GM19099 (cell line): ENCODE data around the gene PSMC4.

Experiments
- POLR2A ChIP-seq: IDR thresholded peaks from 3 replicates; pipeline ENCODE4 v1.6.1; 2011; ENCODE audit warnings: low read depth; ENCODE audit not compliant: insufficient read length; ENCODE audit errors: extremely low read depth

Gene PSMC4

DNA sequence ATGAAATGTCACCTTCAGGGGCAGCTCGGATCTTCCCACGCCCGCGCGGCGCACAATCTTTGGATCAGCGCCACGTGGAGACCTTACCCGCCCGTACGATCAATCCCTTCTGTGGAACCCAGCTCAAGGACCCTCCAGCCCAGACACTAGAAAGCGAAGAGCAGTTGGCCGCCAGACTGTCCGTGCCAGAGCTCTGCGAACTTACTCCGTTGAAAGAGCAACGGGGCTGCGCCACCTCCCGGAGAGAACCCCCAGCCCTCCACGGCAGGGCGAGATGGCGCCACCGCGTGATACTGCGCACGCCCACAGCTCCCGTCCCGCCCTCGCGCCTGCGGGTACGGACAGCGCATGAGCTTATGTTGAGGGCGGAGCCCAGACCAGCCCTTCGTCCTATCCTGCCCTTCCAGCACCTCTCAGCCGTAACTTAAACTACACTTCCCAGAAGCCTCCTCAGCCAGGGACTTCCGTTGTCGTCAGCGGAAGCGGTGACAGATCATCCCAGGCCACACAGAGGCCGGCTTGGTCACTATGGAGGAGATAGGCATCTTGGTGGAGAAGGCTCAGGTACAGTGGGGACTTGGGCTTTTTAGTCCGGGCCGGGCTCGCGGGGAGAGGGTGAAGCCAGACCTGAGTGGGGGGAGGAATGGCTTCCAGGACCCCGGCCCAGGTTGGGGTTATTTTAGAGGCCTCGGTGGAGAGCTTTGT is at the start of gene PSMC4:
TSS of gene PSMC4 (plus strand) at position 491 of the 705 bp plus-strand sequence. CDS start at position 529, 38 bp downstream.
- peak; percentile 78 for TF ChIP-seq POLR2A

DNA sequence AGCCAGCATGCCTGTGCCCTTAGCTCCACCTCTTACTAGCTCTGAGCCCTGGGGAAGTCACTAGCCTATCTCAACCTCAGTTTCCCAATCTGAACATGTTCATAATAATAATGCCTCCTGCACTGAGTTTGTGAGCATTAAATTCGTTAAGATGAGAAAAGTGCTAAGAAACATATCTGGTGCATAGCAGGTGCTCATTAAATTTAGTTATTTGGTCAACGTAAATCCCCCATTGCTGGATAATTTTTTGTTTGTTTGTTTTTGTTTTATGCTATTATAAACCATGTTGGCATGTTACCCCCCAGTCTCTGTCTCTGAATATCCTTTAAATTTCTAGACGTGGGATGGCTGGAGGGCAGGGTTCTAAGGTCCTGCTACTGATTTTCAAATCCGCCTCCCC is 47.1 kb upstream of the PSMC4 start:
- no peak for TF ChIP-seq POLR2A

GRCh38 chr19:39924389-39924788 is 46.6 kb upstream of the PSMC4 start:
- no peak for TF ChIP-seq POLR2A

DNA sequence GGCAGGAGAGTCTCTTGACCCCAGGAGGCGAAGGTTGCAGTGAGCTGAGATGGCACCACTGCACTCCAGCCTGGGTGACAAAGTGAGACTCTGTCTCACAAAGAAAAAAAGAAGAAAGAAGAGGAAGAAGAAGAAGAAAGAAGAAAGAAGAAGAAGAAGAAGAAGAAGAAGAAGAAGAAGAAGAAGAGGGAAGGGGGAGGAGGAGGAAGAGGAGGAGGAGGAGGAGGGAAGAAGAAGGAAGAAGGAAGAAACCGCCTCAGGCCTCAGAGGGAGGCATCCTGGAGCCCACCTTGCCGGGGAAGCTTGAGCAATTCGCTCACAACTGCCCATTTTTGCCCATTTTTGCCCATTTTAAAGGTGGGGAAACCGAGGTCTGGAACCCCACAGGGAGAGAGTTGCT is 46.0 kb upstream of the PSMC4 start:
- no peak for TF ChIP-seq POLR2A

DNA sequence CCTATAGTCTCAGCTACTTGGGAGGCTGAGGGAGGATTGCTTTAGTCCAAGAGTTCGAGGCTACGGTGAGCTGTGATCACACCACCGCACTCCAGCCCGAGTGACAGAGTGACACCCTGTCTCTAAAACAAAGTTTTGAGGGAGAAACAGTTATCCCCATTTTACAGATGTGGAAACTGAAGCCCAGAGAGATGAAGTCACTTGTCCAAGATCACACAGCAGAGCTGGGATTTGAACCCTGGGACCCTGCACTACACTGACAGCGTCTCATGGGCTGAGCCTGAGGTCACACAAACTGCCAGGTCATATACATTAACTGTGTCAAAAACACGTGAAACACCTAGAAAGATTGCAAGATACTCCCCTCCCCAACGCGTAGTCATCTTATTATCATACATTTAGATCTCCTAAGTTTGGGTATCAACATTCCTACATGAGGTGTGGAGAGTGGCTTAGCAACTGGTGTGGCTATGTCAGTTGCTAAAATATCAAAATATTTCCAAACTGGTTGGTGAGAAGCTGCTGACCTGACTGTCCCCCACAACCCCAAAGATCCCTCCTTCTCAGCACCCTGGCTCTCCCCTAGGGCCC is 44.7 kb upstream of the PSMC4 start:
- TF ChIP-seq POLR2A: no peak

GRCh38 chr19:39927076-39927475 is 43.9 kb upstream of the PSMC4 start:
- TF ChIP-seq POLR2A: no peak

DNA sequence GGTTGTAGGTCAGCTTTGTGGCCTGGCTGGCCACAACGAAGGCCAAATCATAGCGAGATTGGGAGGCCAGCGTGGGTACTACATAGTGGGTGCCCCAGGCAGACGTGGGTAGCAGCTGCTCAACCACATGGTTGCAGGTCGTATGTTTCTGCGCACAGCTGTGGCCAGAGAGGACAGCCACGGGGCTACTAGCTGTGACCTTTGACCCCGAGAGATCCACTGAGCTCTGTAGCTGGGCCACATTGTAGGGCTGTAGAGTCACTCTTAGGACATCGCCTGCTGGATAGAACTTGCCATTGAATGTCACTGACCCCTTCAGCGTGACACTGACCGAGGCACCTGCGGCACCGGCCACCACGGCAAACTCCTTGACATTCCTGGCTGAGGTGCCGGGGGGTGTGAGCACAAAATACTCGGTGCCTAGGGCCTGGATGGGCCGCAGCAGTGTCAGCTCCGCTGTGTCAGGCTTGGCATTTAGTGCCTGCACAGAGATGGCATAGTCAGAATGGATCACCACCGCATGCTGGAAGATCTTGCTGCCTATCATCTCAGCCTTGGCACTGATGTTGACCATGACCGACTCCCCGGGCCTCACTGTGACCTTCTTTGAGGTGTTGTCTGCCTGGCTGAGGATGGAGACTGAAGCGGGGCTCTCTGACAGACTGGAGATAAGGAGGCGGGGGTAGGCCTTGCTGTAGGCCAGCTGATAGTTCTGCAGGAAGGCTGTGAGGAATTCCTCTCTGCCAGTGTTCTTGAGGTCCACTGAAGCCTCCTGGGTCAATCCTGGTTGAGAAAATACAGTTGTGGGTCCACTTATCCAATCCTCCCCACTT is 43.2 kb upstream of the PSMC4 start:
- TF ChIP-seq POLR2A: no peak

DNA sequence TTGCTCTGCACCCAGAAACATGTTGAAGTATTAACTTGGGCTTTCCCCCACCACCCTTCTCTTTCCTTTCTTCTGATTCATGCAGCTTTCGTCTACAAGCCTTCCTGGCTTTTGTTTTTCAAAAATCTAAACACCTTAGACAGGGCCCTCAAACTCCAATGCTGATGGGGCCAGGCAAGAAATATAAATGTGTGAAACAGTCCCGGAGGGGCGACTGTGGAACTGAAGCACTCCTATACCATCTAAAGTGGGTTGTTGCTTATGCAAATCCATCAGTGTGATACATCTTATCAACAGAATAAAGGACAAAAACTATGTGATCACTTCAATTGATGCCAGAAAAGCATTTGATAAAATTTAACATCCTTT is 42.6 kb upstream of the PSMC4 start:
- no peak for TF ChIP-seq POLR2A

DNA sequence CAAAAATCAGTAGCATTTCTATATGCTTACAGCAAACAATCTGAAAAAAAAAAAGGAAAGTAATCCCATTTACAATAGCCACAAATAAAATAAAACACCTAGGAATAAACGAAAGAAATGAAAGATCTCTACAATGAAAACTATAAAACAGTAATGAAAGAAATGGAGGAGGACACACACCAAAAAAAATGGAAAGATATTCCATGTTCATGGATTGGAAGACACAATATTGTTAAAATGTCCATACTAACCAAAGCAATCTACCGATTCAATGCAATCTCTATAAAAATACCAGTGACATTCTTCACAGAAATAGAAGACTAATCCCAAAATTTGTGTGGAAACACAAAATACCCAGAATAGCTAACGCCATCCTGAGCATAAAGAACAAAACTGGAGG is 41.2 kb upstream of the PSMC4 start:
- no peak for TF ChIP-seq POLR2A

GRCh38 chr19:39934584-39935363 is 36.2 kb upstream of the PSMC4 start, which contains the start of gene FCGBP:
TSS of gene FCGBP (minus strand) at chr19:39934634.
- TF ChIP-seq POLR2A: no peak

GRCh38 chr19:39935364-39935661 is 35.7 kb upstream of the PSMC4 start:
- no peak for TF ChIP-seq POLR2A

DNA sequence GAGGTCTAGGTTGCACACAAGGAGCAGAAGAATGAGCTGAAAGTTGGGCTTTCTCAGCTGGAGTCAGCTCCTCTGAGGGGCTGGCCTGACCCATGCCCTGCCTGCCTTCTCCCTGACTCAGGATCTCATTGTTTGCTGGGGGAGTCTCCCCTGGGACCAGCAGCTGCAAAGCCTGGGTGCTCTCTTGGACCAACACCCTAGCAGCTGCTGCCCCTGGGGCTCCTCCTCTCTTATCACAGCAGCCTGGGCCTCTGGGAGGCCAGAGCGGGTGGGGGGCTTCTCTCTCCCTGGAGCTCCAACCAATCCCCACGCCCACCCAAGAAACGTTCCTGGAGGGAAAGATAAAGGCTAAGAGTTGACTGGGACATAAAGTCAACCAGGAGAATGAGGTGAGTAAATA is 34.9 kb upstream of the PSMC4 start:
- TF ChIP-seq POLR2A: no peak

DNA sequence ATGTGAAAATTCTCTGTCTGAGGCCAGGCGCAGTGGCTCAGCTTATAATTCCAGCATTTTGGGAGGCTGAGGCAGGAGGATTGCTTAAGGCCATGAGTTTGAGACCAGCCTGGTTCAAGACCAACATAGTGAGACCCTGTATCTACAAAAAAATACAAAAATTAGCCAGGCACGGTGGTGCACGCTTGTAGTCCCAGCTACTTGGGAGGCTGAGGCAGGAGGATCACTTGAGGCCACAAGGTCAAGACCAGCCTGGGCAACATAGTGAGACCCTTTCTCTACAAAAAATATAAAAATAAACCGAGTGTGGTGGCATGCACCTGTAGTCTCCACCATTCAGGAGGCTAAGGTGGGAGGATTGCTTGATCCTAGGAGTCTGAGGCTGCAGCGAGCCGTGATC is 34.3 kb upstream of the PSMC4 start:
- no peak for TF ChIP-seq POLR2A

DNA sequence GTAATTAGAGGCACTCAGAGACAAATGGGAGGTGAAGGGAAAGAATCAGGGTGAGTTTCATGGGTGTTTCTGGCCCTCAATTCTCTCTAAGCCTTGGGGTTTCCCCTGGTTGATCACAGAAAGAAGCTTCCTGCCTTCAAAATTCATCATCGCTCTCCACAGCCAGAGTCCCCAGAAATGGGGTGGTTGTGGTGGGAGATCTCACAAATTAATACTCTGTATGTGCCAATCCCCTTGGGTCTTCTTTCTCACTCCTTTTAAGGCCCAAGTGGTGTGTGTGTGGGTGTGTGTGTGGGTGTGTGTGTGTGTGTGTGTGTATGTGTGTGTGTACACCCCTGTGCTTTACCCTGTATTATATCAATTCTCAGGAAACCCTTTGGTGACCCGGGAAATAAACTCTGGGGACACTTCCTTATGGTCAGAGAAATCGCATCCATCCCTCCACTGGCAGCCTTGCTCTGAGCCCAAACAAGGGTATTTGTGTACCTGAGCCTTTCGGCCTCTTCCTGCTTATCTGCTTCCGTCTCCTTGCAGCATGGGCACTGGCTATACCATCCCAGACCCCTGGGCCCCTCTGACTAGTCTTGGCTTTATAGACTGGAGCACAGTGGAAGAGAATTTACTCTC is 33.8 kb upstream of the PSMC4 start:
- TF ChIP-seq POLR2A: no peak

GRCh38 chr19:39937787-39938186 is 33.2 kb upstream of the PSMC4 start:
- TF ChIP-seq POLR2A: no peak
